ENCODE results near the gene SMARCB1.

Gene SMARCB1

GRCh38 chr22:23812378-23812777, 25.6 kb downstream of the SMARCB1 start:
- TF ChIP-seq CTCF (IDR thresholded peaks at IDR 0.05; ENCODE audit: extremely low read depth, missing control alignments), result no peak
- no peak for DNase-seq (ENCODE audit: low spot score)

- TF ChIP-seq CTCF (IDR thresholded peaks at IDR 0.05; ENCODE audit: extremely low read depth, missing control alignments), result no peak
- no peak for DNase-seq (ENCODE audit: low spot score)
Observed at GRCh38 chr22:23815541-23816155, 28.9 kb downstream of the SMARCB1 start.

- no peak for TF ChIP-seq CTCF (IDR thresholded peaks at IDR 0.05; ENCODE audit: extremely low read depth, missing control alignments)
- no peak for DNase-seq (ENCODE audit: low spot score)
Observed at GRCh38 chr22:23816156-23816976, 29.6 kb downstream of the SMARCB1 start.

GRCh38 chr22:23817146-23817545, 30.4 kb downstream of the SMARCB1 start:
- no peak for DNase-seq (ENCODE audit: low spot score)
- no peak for TF ChIP-seq CTCF (IDR thresholded peaks at IDR 0.05; ENCODE audit: extremely low read depth, missing control alignments)

- DNase-seq (ENCODE audit: low spot score), result no peak
Observed at GRCh38 chr22:23818541-23818940, 31.8 kb downstream of the SMARCB1 start.

GRCh38 chr22:23820748-23821211, 34.0 kb downstream of the SMARCB1 start:
- DNase-seq (ENCODE audit: low spot score), result no peak
- no peak for TF ChIP-seq CTCF (IDR thresholded peaks at IDR 0.05; ENCODE audit: extremely low read depth, missing control alignments)

More at GRCh38 chr22:23818541-23818940, 31.8 kb downstream of the SMARCB1 start:
- TF ChIP-seq CTCF (IDR thresholded peaks at IDR 0.05; ENCODE audit: extremely low read depth, missing control alignments), result no peak

GRCh38 chr22:23822101-23822671, 35.4 kb downstream of the SMARCB1 start:
- DNase-seq (ENCODE audit: low spot score), result no peak

More at GRCh38 chr22:23822101-23822671, 35.4 kb downstream of the SMARCB1 start:
- no peak for TF ChIP-seq CTCF (IDR thresholded peaks at IDR 0.05; ENCODE audit: extremely low read depth, missing control alignments)

All from GM20000 (cell line).